Ishikawa (cell line): ENCODE measurements around the gene MRPL14.

Source experiments
- CEBPB ChIP-seq: IDR thresholded peaks from 2 replicates; pipeline ENCODE4 v1.6.1; 2012
- CREB1 ChIP-seq: IDR thresholded peaks from 2 replicates; pipeline ENCODE4 v1.6.1; 2012; ENCODE audit warnings: low read depth
- EGR1 ChIP-seq: IDR thresholded peaks from 2 replicates; pipeline ENCODE4 v1.6.1; 2012
- EP300 ChIP-seq: IDR thresholded peaks from 2 replicates; pipeline ENCODE4 v1.6.1; 2012; ENCODE audit warnings: borderline replicate concordance
- FOXM1 ChIP-seq: IDR thresholded peaks from 2 replicates; pipeline ENCODE4 v1.6.1; 2012; ENCODE audit warnings: low read depth, borderline replicate concordance
- MAX ChIP-seq: IDR thresholded peaks from 2 replicates; pipeline ENCODE4 v1.6.1; 2012
- NFIC ChIP-seq: IDR thresholded peaks from 2 replicates; pipeline ENCODE4 v1.6.1; 2012
- RAD21 ChIP-seq: IDR thresholded peaks from 2 replicates; pipeline ENCODE4 v1.6.1; 2012; ENCODE audit warnings: low read depth
- REST ChIP-seq: IDR thresholded peaks from 2 replicates; pipeline ENCODE4 v1.6.1; 2012; ENCODE audit warnings: low read depth, mild to moderate bottlenecking
- TAF1 ChIP-seq: IDR thresholded peaks from 2 replicates; pipeline ENCODE4 v1.6.1; 2012; ENCODE audit warnings: low read depth, mild to moderate bottlenecking
- TCF12 ChIP-seq: IDR thresholded peaks from 2 replicates; pipeline ENCODE4 v1.6.1; 2012; ENCODE audit warnings: low read depth
- TEAD4 ChIP-seq: IDR thresholded peaks from 2 replicates; pipeline ENCODE4 v1.6.1; 2012
- USF1 ChIP-seq: IDR thresholded peaks from 2 replicates; pipeline ENCODE4 v1.6.1; 2012
- YY1 ChIP-seq: IDR thresholded peaks from 2 replicates; pipeline ENCODE4 v1.6.1; 2012; ENCODE audit warnings: low read depth
- ZBTB7A ChIP-seq: IDR thresholded peaks from 2 replicates; pipeline ENCODE4 v1.6.1; 2012; ENCODE audit warnings: low read depth

Gene MRPL14

GRCh38 chr6:44169154-44169553 lies 41.9 kb upstream of the MRPL14 start:
- TF ChIP-seq CREB1 (no peak), REST (no peak), TEAD4 (no peak), FOXM1 (no peak)

GRCh38 chr6:44167567-44167966 lies 40.3 kb upstream of the MRPL14 start:
- TF ChIP-seq EP300: no peak
- no peak for TF ChIP-seq TEAD4
- no peak for TF ChIP-seq EGR1
- TF ChIP-seq NFIC: no peak
- no peak for TF ChIP-seq YY1

GRCh38 chr6:44166591-44167184 lies 39.4 kb upstream of the MRPL14 start:
- TF ChIP-seq FOXM1 (no peak), TEAD4 (no peak), MAX (no peak), ZBTB7A (no peak), CREB1 (no peak), NFIC (no peak), RAD21 (no peak), EP300 (no peak), TCF12 (no peak), EGR1 (no peak), REST (no peak), CEBPB (no peak), YY1 (no peak), USF1 (no peak)

GRCh38 chr6:44166116-44166515 lies 38.9 kb upstream of the MRPL14 start:
- TF ChIP-seq NFIC (no peak), ZBTB7A (no peak), EP300 (no peak), CREB1 (no peak), REST (no peak), TAF1 (no peak), TCF12 (no peak), YY1 (no peak), CEBPB (no peak), USF1 (no peak), FOXM1 (no peak), MAX (no peak), EGR1 (no peak), RAD21 (no peak), TEAD4 (no peak)
